Stimulated activated CD4-positive, alpha-beta T cell treated with anti-CD3 and anti-CD28 coated beads, TNF-alpha, amount 100 ng/mL, for 48 hours (primary cell): ENCODE measurements around the gene CEACAM8.
"Not testable (repeated sequence)": the region's sequence is repeated elsewhere in the genome, so short reads cannot be mapped to it uniquely, and the experiment has no call there.

Source experiments
- DNase-seq, 3 donors: peaks; one replicate each; pipeline ENCODE4 v3.0.0-alpha.2; 2020; ENCODE audit warnings: low read depth in 3 of 3

CEACAM8 gene

GRCh38 chr19:42544146-42544545 lies 50.6 kb downstream of the CEACAM8 start:
- DNase-seq, result no peak

GRCh38 chr19:42542791-42543190 lies 51.9 kb downstream of the CEACAM8 start:
- no peak for DNase-seq

- DNase-seq, result no peak
These were observed 54.6 kb downstream of the CEACAM8 start for GRCh38 chr19:42540071-42540553.

GRCh38 chr19:42538841-42539709 lies 55.6 kb downstream of the CEACAM8 start:
- no peak for DNase-seq

- not testable (repeated sequence) for DNase-seq
These were observed 59.4 kb downstream of the CEACAM8 start for GRCh38 chr19:42535276-42535675.

GRCh38 chr19:42534391-42534790 lies 60.3 kb downstream of the CEACAM8 start:
- DNase-seq, result no peak

GRCh38 chr19:42532891-42533290 lies 61.8 kb downstream of the CEACAM8 start:
- DNase-seq, result no peak

GRCh38 chr19:42531313-42531712 lies 63.4 kb downstream of the CEACAM8 start:
- DNase-seq, result no peak
